Stimulated activated naive CD4-positive, alpha-beta T cell (primary cell): Measurements from ENCODE around the gene G3BP1.
A peak's percentile ranks its signal among the peaks of the same experiment; 100 is the strongest.
"Not testable (repeated sequence)": the region's sequence is repeated elsewhere in the genome, so short reads cannot be mapped to it uniquely, and the experiment has no call there.

Source experiments
- DNase-seq, 6 experiments: peaks; one replicate each; lab custom pipeline; 2025; lab: John Stamatoyannopoulos, UW

G3BP1 gene

DNA sequence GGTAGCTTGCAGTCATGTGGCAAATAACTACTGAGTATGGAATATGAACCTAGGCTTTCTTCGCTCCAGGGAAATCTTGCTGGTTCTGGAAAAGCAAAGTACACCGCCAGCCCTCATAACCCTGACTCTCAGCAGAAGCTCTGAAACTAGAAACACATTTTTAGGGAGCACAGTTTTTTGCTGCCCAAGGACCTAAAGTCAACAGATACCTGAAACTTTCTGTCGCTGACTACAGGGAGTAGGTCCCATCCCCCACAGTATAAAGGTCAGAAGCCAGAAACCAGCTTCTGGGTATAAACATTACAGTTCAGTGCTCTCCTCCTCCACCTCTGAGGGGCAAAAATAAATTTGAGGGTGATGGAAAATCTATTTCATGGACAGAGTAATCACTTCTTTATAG, 16.4 kb upstream of the G3BP1 start:
- DNase-seq: no peak

GRCh38 chr5:151757233-151758140, 14.3 kb upstream of the G3BP1 start:
- DNase-seq: no peak

DNA sequence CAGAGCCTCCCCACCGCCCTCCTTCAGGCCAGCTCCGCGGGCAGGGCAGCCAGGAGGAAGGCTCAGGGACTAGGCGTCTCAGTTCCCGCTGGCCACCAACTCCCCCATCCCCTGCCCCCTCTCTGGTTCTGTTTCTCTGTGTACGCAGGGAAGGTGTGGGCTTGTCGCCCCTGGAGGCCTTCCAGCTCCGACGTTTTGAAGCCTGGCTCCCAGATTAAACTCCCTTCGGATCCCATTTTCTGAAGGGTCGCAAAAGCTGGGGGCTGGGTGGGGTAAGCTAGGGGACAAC, 13.7 kb upstream of the G3BP1 start:
- DNase-seq: no peak

GRCh38 chr5:151758430-151759241, 13.1 kb upstream of the G3BP1 start, which contains the start of gene ATOX1:
TSS of gene ATOX1 (minus strand) at chr5:151758631. CDS start at chr5:151758551, 80 bp downstream.
- DNase-seq: peak; percentile 77 to 89 (median 87)

GRCh38 chr5:151764801-151765200, 7.0 kb upstream of the G3BP1 start:
- DNase-seq: no peak

DNA sequence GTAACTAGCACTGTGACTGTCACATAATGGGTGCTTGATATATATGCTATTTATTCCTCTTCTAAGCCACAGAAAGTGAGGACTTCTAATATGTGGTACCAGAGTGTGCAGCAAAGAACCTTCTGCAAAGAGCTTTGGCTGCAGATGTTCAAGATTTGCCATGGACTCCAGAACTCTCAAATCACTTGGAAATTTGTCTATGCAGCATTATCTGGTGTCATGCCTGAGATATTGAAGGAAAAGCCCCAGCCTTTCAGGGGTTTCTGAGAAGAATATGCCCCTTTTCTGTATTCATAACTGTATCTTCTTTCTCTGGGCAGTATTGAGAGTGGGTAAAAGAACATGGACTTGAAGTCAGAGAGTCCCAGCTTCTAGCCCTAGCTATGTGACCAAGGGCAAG, 4.8 kb upstream of the G3BP1 start:
- no peak for DNase-seq

GRCh38 chr5:151770383-151771258, 1.1 kb upstream of the G3BP1 start:
- DNase-seq: no peak

GRCh38 chr5:151772029-151772845, 483 bp downstream of the G3BP1 start:
- DNase-seq: peak; percentile 25 to 67 (median 54)

GRCh38 chr5:151772846-151773561, 1.2 kb downstream of the G3BP1 start:
- peak in 1 of 6 experiments; percentile 19 for DNase-seq

DNA sequence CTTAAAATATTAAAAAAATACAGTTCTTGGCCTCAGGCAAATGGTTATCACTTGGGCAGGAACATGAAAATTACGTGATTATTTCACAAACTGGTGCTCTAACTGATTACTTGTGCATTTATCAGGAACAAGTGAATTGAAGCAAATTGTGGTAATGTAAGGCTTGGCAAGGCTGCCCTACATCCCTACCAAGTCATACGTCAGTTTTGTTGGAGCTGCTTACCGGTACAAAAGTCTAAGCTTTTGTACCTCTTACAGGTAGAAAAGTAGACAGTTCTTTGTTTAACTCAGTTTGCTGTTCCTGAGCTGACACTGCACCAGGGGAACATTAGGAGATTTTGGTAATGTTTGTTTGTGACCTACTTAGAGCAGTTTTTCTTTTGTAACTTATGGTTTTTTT, 2.2 kb downstream of the G3BP1 start:
- no peak for DNase-seq

DNA sequence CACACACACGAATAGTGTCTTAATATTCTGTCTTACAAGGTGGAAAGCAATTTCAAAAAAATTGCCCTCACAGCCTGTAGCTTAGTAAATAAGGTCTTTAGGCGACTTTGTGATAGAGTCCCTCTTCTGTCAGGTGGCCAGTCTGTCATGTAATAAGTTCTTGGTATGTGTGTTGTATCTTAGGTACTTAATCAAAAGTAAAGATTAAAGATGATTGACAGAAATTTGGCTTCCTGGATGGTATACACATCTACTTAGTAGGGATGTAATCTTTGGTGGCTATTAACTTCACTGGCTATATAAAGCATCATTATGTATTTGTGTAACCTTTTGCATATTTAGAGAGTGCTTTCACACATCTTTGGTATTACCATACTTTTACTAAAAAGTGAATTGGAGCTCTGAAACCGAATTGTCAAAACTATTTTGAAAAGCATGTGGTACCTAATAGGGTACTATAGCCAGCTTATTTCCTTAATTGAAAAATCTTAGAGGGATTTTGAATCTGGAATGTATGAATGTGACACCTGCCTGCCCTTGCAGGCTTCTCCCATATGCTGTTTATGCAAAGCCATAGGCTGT, 3.4 kb downstream of the G3BP1 start:
- DNase-seq: no peak

GRCh38 chr5:151779531-151780125, 7.9 kb downstream of the G3BP1 start:
- DNase-seq: no peak

GRCh38 chr5:151780348-151780747, 8.6 kb downstream of the G3BP1 start:
- no peak for DNase-seq

- DNase-seq: no peak
Observed at GRCh38 chr5:151781201-151781600, 9.4 kb downstream of the G3BP1 start.

- not testable (repeated sequence) for DNase-seq
Observed at GRCh38 chr5:151783664-151784063, 11.9 kb downstream of the G3BP1 start.

DNA sequence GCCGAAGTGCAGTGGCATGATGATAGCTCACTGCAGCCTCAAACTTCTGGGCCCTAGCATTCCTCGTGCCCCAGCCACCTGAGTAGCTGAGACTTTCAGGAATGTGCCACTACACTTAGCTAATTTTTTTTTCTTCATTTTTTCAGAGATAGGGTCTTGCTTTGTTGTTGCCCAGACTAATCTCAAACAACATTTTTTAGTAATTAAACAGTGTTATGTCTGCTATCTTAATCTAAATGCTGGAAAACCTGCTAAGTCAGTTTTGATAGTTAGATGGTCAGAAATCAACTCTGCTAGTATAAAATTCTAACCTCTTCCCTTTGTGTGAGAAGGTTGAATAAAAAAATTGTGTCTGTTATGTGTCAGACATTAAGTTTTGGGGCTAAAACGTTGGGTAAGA, 12.4 kb downstream of the G3BP1 start:
- no peak for DNase-seq

- no peak for DNase-seq
Observed at GRCh38 chr5:151786468-151786867, 14.7 kb downstream of the G3BP1 start.

DNA sequence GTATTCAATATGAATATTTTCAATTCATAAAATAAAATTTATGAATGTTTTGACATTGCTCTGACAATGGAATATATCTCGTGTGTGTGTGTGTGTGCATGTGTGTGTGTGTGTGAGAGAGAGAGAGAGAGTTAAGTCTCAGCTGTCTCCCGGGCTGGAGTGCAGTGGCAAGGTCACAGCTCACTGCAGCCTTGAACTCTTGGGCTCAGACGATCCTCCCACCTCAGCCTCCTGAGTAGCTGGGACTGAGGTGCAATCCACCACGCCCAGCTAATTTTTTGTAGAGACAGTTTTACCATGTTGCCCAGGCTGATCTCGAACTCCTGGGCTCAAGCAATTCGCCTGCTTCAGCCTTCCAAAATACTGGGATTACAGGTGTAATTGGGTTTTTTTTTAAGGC, 16.1 kb downstream of the G3BP1 start:
- no peak for DNase-seq

- no peak for DNase-seq
Observed at GRCh38 chr5:151793358-151793757, 21.6 kb downstream of the G3BP1 start.

DNA sequence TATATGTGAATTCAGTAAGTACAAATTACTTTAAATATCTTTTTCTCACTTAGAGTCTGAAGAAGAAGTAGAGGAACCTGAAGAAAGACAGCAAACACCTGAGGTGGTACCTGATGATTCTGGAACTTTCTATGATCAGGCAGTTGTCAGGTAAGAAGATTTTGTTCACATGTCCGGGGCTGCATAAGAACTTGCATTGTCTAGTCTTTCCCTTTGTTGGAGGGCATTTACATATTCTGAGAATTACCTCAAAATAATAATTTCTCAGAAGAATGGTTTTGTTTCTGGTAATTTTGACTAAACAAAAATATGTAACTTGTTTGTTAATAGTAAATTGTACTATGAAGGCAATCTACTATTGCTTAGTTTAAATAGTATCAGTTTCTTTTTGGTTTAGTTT, 23.7 kb downstream of the G3BP1 start:
- DNase-seq: no peak
